Suppressor macrophage treated with lipopolysaccharide for 1 hour (primary cell): Measurements from ENCODE around the gene MTREX.

ENCODE experiments used
- DNase-seq, 3 donors: peaks; one replicate each; pipeline ENCODE4 v3.0.0-alpha.2; 2020 to 2022

MTREX gene

DNA sequence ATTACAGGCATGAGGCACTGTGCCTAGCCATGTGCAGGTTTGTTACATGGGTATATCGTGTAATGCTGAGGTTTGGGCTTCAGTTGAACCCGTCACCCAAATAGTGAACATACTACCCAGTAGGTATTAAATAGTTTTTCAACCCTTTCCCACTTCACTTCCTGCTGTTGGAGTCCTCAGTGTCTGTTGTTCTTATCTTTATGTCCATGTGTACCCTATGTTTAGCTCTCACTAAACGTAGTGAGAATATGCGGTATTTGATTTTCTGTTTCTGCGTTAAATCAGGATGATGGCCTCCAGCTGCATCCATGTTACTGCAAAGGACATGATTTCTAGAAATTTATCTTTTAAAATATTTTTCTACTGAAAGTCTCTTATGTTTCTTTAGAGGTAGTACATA, 17.8 kb downstream of the MTREX start:
- DNase-seq: no peak

DNA sequence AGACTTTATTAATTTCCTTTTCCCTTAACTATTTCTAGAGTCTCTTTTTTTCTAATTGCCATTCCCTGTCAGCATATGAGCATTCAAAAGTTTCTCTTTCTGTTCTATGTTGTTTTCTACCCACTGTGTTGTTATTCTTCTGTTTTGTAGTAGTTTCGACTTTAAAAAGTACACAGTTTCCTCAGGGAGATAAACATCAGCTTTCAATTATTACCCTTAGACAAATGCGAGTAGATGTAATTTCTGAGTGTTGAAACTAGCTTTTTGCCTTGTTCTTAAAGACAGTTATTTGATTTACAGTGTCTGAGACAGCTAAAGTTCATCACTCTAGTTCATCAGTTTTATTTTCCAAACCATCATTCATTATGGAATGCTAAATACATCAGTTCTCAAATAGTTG, 19.5 kb downstream of the MTREX start:
- no peak for DNase-seq

GRCh38 chr5:55331321-55331720, 23.5 kb downstream of the MTREX start:
- no peak for DNase-seq

DNA sequence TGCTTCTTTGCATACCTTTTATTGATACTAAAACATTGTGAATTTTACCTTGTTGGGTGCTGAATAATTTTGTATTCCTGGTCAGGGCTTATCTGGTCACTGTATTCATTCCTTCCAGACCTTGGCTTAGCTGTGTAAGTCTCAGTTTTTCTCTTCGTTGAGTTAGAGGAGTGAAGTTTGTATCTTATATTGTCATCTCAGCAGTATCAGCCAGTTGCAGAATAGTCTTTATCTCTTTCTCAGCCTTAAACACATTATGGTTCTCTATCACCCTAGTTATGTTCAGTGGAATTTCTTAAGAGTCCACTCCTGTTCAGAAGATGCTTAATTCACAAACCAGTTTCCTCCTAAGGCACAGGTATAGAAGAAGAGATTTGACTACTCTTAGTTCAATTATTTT, 25.2 kb downstream of the MTREX start:
- DNase-seq: no peak

- no peak for DNase-seq
Measured at GRCh38 chr5:55333811-55334210, 26.0 kb downstream of the MTREX start.

GRCh38 chr5:55338092-55338613, 30.4 kb downstream of the MTREX start:
- DNase-seq: peak in 2 of 3 donors; percentile 4 to 13

- DNase-seq: peak; percentile 54 to 60 (median 58)
Measured at GRCh38 chr5:55338810-55339243, 31.0 kb downstream of the MTREX start.

DNA sequence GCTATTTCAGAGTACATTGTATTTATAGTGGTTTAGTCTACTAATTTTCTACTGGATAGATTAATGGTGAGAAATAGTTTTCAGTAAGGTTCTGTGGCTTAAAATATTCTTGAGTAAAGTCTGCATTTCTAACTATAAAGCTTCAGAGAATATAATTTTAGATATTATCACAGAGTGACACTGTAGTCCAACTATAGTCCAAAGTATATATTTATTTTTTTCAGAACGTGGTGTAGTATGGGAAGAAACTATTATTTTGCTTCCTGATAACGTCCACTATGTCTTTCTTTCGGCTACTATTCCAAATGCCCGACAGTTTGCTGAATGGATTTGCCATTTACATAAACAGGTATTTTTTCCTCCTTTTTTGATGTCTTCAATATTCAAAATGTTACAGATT, 35.3 kb downstream of the MTREX start:
- no peak for DNase-seq

GRCh38 chr5:55343609-55344008, 35.8 kb downstream of the MTREX start:
- no peak for DNase-seq

- peak; percentile 63 to 73 (median 68) for DNase-seq
Measured at GRCh38 chr5:55344392-55344992, 36.7 kb downstream of the MTREX start.

- no peak for DNase-seq
Measured at GRCh38 chr5:55345327-55345726, 37.5 kb downstream of the MTREX start.

DNA sequence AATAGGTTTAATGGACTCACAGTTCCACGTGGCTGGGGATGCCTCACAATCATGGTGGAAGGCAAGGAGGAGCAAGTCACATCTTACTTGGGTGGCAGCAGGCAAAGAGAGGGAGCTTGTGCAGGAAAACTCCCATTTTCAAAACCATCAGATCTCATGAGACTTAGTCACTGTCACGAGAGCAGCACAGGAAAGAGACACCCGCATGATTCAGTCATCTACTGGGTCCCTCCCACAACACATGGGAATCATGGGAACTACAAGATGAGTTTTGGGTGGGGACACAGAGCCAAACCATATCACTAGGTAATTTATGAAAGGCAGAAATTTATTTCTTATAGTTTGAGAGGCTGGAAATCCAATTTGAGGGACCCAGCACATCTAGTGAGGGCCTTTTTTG, 40.0 kb downstream of the MTREX start:
- peak; percentile 8 to 26 (median 20) for DNase-seq

- no peak for DNase-seq
Measured at GRCh38 chr5:55350754-55351153, 43.0 kb downstream of the MTREX start.

- DNase-seq: no peak
Measured at GRCh38 chr5:55356896-55357295, 49.1 kb downstream of the MTREX start.

DNA sequence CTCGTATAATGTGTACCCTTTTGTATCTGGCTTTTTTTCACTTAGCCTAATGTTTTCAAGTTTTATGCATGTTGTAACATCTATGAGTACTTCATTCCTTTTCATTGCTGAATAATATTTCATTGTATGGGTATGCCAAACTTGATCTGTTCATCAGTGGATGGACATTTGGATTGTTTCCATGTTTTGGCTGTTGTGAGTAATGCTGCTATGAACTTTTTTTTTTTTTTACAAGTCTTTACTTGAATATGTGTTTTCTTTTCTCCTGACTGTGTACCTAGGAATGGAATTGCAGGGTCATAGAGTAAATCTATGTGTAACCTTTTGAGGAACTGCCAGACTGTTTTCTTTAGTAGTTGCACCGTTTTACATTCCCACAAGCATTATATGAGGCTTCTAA, 52.4 kb downstream of the MTREX start:
- DNase-seq: no peak

GRCh38 chr5:55363856-55364255, 56.1 kb downstream of the MTREX start:
- DNase-seq: no peak

GRCh38 chr5:55364537-55365055, 56.8 kb downstream of the MTREX start:
- DNase-seq: no peak

DNA sequence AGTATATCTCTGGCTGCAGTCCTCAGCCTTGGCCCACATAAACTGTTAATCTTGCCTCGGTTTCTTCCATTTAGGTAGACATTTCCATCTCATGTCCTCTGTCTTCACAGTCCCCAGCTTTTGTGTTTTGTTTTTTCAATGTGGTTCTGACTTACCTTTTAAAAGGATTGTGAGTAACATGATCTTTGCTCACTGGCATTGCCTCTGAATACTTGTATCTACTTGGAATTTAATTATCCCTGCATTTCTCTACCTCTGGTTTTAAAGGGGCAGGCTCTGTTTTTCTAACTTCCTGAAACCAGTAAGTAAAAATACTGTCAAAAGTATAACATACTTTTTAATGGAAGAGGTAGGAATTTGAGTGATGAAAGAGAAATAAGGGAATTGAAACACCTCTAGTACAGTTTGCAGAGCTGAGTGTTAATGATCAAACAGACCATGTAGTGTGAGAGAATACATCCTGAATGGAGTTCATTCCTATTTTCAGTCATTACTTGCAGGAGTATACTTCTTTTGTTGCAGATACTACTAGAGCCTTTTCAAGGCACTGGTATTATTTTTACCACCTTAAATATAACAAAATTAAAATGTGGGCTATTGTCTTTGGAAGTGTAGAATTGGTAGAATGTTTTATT, 62.6 kb downstream of the MTREX start:
- DNase-seq: no peak

DNA sequence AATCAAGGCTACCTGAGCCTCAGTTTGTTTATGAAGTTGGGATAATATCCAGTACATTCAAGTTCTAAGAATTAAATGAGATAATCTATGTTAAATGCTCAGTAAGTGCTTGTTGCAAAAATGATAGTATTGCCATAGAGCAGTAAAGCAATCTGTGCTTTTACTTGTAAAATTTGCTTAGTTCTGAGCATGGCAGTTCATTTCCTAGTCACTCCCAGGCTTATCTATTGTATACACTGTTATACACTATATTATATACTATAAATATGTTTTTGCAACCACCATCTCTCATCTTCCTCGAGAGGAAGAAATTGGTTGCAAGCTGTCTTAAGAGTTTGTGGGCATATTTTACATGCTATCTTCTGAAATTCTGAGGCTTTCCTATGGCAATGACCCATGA, 63.4 kb downstream of the MTREX start:
- DNase-seq: no peak

- DNase-seq: no peak
Measured at GRCh38 chr5:55372130-55372925, 64.5 kb downstream of the MTREX start.

DNA sequence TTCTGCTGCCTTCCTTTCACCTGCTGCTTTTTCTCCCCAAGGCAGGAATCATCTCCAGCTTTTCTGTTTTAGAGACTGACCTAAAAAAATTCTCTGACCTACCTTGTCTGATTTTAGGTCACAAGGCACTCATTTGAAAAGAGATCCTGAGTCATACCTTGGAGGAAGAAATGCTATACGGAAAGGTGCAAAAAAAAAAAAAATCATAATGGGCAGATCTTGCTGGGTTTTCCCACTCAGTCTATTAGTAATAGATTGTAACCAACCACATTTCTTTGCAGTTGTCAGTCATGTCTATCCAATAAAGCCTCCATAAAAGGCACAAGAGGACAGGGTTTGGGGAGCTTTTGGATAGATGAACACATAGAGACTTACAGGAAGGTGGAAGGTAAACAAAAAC, 70.0 kb downstream of the MTREX start:
- DNase-seq: no peak

DNA sequence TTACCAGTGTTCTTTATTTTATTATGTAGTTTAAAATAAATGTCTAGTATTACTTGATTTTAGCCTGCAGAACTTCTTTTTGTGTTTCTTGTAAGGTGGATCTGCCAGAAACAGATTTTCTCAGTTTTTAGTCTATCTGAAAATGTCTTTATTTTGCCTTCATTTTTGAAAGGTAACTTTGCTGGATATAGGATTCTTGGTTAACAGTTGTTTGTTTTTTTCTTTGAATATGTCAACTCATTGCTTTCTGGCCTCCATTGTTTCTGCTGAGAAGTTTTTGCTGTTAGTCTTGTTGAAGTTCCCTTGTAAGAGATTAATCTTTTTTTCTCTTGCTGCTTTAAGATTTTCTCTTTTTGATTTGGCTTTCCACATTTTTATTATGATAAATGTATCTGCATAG, 75.5 kb downstream of the MTREX start:
- no peak for DNase-seq

- DNase-seq: no peak
Measured at GRCh38 chr5:55384072-55384471, 76.3 kb downstream of the MTREX start.

GRCh38 chr5:55385227-55385626, 77.4 kb downstream of the MTREX start:
- DNase-seq: no peak
